Fibroblast of lung (primary cell): Measurements from ENCODE around the gene EEF2K.

Source experiments
- EZH2 ChIP-seq: IDR thresholded peaks from 2 replicates; pipeline ENCODE4 v1.5.1; 2012; ENCODE audit warnings: low read length, control low read depth, mild to moderate bottlenecking; ENCODE audit errors: missing control alignments
- TF ChIP-seq, protein P1 (sequence below), 2 donors: IDR thresholded peaks in 1 of 2; conservative IDR thresholded peaks in 1 of 2; 1 replicate in 1 of 2; 2 replicates in 1 of 2; pipeline ENCODE4 v1.5.1; 2011 to 2012; ENCODE audit warnings: low read length in 2 of 2, control low read depth in 1 of 2, inconsistent platforms in 1 of 2, low read depth in 1 of 2, mild to moderate bottlenecking in 1 of 2

DNA sequence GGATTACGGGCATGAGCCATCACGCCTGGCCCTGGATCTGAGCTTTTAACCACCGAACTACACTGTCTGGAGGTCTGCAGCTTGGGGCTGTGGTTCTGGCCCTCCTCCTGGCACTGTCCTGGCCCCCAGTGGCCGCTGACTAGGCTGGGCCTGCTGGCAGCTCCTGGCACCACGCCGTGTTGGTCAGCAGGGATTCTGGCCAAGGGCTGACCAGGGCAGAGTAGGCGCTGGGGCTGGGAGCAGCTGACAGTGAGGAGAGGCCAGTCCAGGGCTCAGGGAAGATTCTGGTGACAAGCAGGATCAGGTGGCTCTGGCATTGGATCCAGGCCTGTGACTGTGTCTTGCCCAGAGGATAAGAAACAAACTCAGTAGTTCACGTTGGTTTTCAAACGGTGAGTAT lies 14.6 kb downstream of the EEF2K start:
- TF ChIP-seq, protein P1, sequence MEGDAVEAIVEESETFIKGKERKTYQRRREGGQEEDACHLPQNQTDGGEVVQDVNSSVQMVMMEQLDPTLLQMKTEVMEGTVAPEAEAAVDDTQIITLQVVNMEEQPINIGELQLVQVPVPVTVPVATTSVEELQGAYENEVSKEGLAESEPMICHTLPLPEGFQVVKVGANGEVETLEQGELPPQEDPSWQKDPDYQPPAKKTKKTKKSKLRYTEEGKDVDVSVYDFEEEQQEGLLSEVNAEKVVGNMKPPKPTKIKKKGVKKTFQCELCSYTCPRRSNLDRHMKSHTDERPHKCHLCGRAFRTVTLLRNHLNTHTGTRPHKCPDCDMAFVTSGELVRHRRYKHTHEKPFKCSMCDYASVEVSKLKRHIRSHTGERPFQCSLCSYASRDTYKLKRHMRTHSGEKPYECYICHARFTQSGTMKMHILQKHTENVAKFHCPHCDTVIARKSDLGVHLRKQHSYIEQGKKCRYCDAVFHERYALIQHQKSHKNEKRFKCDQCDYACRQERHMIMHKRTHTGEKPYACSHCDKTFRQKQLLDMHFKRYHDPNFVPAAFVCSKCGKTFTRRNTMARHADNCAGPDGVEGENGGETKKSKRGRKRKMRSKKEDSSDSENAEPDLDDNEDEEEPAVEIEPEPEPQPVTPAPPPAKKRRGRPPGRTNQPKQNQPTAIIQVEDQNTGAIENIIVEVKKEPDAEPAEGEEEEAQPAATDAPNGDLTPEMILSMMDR (conservative IDR thresholded peaks at IDR 0.05 in 1 of 2, IDR thresholded peaks at IDR 0.05 in 1 of 2; ENCODE audit: low read depth in 1 of 2, low read length in 2 of 2), result no peak
- no peak for TF ChIP-seq EZH2
